HCT116 (cell line): ENCODE results near the gene EFEMP2. TPM values are rescaled to one million over a fixed set of nuclear protein-coding genes. Genes with fewer than 3 reads are reported as not detected.

Experiments used
- ATAC-seq: fragments of 200-7000 bp; cut with Tn5 transposase; 2 replicates; pipeline ENCODE4 v1.9.1; 2020; ENCODE audit warnings: mild to moderate bottlenecking, moderate library complexity
- BruUV-seq: library from RNA; stranded (reverse); fragments of 400-500 nt; replicated peaks from 2 replicates; lab custom pipeline; 2021; lab: Mats Ljungman, UMichigan
- CTCF ChIA-PET: fragments of 300-600 bp; sonication (Branson Sonifier 250); formaldehyde crosslinking; loops from one replicate; lab custom pipeline; 2021; ENCODE audit warnings: antibody characterized with exemption; lab: Charles Lee
- POLR2A ChIA-PET: fragments of 300-600, 350-600 bp; sonication (Branson Sonifier 250); formaldehyde crosslinking; loops from one replicate; lab custom pipeline; 2021; ENCODE audit warnings: antibody characterized with exemption; lab: Charles Lee
- RAD21 ChIA-PET, 2 experiments: fragments of 300-600 bp; sonication (Branson Sonifier 250); formaldehyde crosslinking; loops; one replicate each; lab custom pipeline; 2023; ENCODE audit warnings: low total read pairs in 2 of 2; ENCODE audit not compliant: uncharacterized antibody in 2 of 2, unreplicated experiment in 2 of 2, low non-redundant PET in 1 of 2; lab: Charles Lee
- DNase-seq: peaks from one replicate; pipeline ENCODE4 v3.0.0-alpha.2; 2010; ENCODE audit warnings: low read depth, low spot score
- H2AFZ ChIP-seq: fragments of 200-600 bp; shearing (Covaris generic), sonication (generic); 2 replicates; pipeline ENCODE4 v1.6.1; 2017; ENCODE audit warnings: low read depth, mixed run types, mixed read lengths, antibody characterized with exemption, low read length; ENCODE audit not compliant: poor library complexity, severe bottlenecking
- H3K27ac ChIP-seq: 2 replicates; pipeline ENCODE4 v1.5.1; 2012; ENCODE audit warnings: low read depth, low read length
- H3K27me3 ChIP-seq: fragments of 200-600 bp; sonication (generic); 2 replicates; pipeline ENCODE4 v1.6.1; 2016; ENCODE audit warnings: mixed run types, low read length, mixed read lengths; ENCODE audit not compliant: insufficient read depth
- H3K36me3 ChIP-seq, 2 experiments: fragments of 200-500 bp in 1 of 2; fragments of 200-600 bp in 1 of 2; sonication (Bioruptor generic) in 1 of 2; sonication (generic) in 1 of 2; 2 replicates each; pipeline versions ENCODE4 v1.5.1 to v1.6.1; 2014 to 2016; ENCODE audit warnings: low read length in 2 of 2, inconsistent platforms in 1 of 2, mixed read lengths in 1 of 2, mixed run types in 1 of 2; ENCODE audit not compliant: insufficient read depth in 2 of 2, control insufficient read depth in 1 of 2
- H3K4me1 ChIP-seq, 2 experiments: fragments of 200-600 bp in 1 of 2; sonication (generic) in 1 of 2; 2 replicates each; pipeline versions ENCODE4 v1.5.1 to v1.6.1; 2012 to 2017; ENCODE audit warnings: low read length in 2 of 2, inconsistent platforms in 1 of 2, mild to moderate bottlenecking in 1 of 2, mixed read lengths in 1 of 2, mixed run types in 1 of 2, moderate library complexity in 1 of 2; ENCODE audit not compliant: insufficient read depth in 2 of 2, control insufficient read depth in 1 of 2
- H3K4me2 ChIP-seq: fragments of 200-600 bp; sonication (generic); 2 replicates; pipeline ENCODE4 v1.6.1; 2017; ENCODE audit warnings: mixed run types, low read length, mixed read lengths
- H3K4me3 ChIP-seq, 2 experiments: fragments of 200-600 bp in 1 of 2; sonication (generic) in 1 of 2; replicated peaks in 1 of 2; 2 replicates each; pipeline ENCODE4 v1.5.1; 2011 to 2016; ENCODE audit warnings: low read length in 2 of 2, control low read depth in 1 of 2, low read depth in 1 of 2, mild to moderate bottlenecking in 1 of 2, mixed read lengths in 1 of 2, mixed run types in 1 of 2
- H3K79me2 ChIP-seq: fragments of 200-600 bp; sonication (generic); 2 replicates; pipeline ENCODE4 v1.6.1; 2017; ENCODE audit warnings: mild to moderate bottlenecking, mixed run types, low read length, moderate library complexity, mixed read lengths; ENCODE audit not compliant: insufficient read depth
- H3K9ac ChIP-seq: fragments of 200-600 bp; sonication (generic); 2 replicates; pipeline ENCODE4 v1.6.1; 2016; ENCODE audit warnings: low read length, mixed read lengths
- H3K9me2 ChIP-seq: fragments of 200-600 bp; sonication (generic), shearing (Covaris generic); 2 replicates; pipeline ENCODE4 v1.6.1; 2017; ENCODE audit warnings: mixed run types, mild to moderate bottlenecking, moderate library complexity; ENCODE audit not compliant: insufficient read depth
- H3K9me3 ChIP-seq, 2 experiments: fragments of 200-500 bp in 1 of 2; fragments of 200-600 bp in 1 of 2; sonication (Bioruptor generic) in 1 of 2; sonication (generic) in 1 of 2; 2 replicates each; pipeline ENCODE4 v1.6.1; 2014 to 2017; ENCODE audit warnings: low read length in 2 of 2, mixed read lengths in 2 of 2, inconsistent platforms in 1 of 2, low read depth in 1 of 2, mild to moderate bottlenecking in 1 of 2, mixed run types in 1 of 2, moderate library complexity in 1 of 2; ENCODE audit not compliant: control insufficient read depth in 1 of 2, insufficient read depth in 1 of 2
- H4K20me1 ChIP-seq: fragments of 200-600 bp; sonication (generic), shearing (Covaris generic); 2 replicates; pipeline ENCODE4 v1.6.1; 2017; ENCODE audit warnings: mixed run types, mild to moderate bottlenecking, moderate library complexity; ENCODE audit not compliant: insufficient read depth
- CBX3 ChIP-seq: IDR thresholded peaks from 2 replicates; pipeline ENCODE4 v1.6.1; 2012; ENCODE audit warnings: low read depth
- ELF1 ChIP-seq: IDR thresholded peaks from 2 replicates; pipeline ENCODE4 v1.6.1; 2012; ENCODE audit warnings: low read depth, borderline replicate concordance
- SP1 ChIP-seq: IDR thresholded peaks from 2 replicates; pipeline ENCODE4 v1.6.1; 2012; ENCODE audit warnings: low read depth
- TCF7L2 ChIP-seq: IDR thresholded peaks from 2 replicates; pipeline ENCODE4 v1.7.0; 2011; ENCODE audit warnings: borderline replicate concordance, inconsistent platforms; ENCODE audit not compliant: insufficient read depth, insufficient read length; ENCODE audit errors: extremely low read depth
- ZFX ChIP-seq: fragments of 450-650 bp; IDR thresholded peaks from 2 replicates; pipeline ENCODE4 v1.6.1; 2017
- intact Hi-C: fragments of 100-400 bp; cut with micrococcal nuclease; formaldehyde crosslinking; loops from 2 replicates; pipeline ENCODE4 v1.10.0; 2022
- total RNA-seq: library from RNA; stranded (reverse); gene quantifications from one replicate; pipeline ENCODE4 v1.2.1, GENCODE V29; 2021; ENCODE audit not compliant: unreplicated experiment

The EFEMP2 gene
- total RNA-seq, 1 experiment from 2014 or later: 8.4 TPM

GRCh38 chr11:65857500-65857852 lies 15.1 kb downstream of the EFEMP2 start:
- TF ChIP-seq ZFX (peak; percentile 75), TCF7L2 (no peak)
- H3K9me3 ChIP-seq: no peaks in the 10 kb centered on the region
- peaks cover 15% of the 10 kb centered on the region; the same call in 1 of the 2 replicates for H4K20me1 ChIP-seq
- peak overlapping the region; percentile 87 for H3K9ac ChIP-seq
- POLR2A ChIA-PET: interaction anchor here (0.6 to 5.3 kb wide), 6 partner anchors 9 to 311 kb away, joined by 4 to 84 read pairs (median 8); partner anchors contain the start of genes CCDC85B, FIBP and KAT5
- H3K79me2 ChIP-seq: peaks cover 59% of the 10 kb centered on the region
- CTCF ChIA-PET: interaction anchor here (4.3 kb wide), 1 partner anchor 33 kb away, joined by 82 read pairs; the partner anchor contains the start of genes CCDC85B and FIBP
- H3K4me2 ChIP-seq: peak overlapping the region; percentile 77
- no peak overlapping the region for H2AFZ ChIP-seq
- peak overlapping the region; percentile 85 to 100 for H3K4me3 ChIP-seq
- no TSS peak for BruUV-seq
- no peak; the same call in 1 of the 2 replicates for ATAC-seq
- H3K27ac ChIP-seq: peak overlapping the region; percentile 97
- H3K9me2 ChIP-seq: no peaks in the 10 kb centered on the region
- intact Hi-C loops: no loop called here
- H3K4me1 ChIP-seq: peaks cover 23 to 44% of the 10 kb centered on the region in 2 experiments
- H3K36me3 ChIP-seq: peaks cover 31 to 45% of the 10 kb centered on the region in 2 experiments
- no peaks in the 10 kb centered on the region for H3K27me3 ChIP-seq
- DNase-seq: no peak
- RAD21 ChIA-PET: no interaction called here

GRCh38 chr11:65856689-65857499 lies 15.7 kb downstream of the EFEMP2 start:
- no peak for DNase-seq
- TF ChIP-seq ZFX: peak; percentile 84
- no peak for TF ChIP-seq CBX3
- no peak for TF ChIP-seq SP1
- no peak for TF ChIP-seq ELF1
- peak overlapping the region; percentile 97 for H3K27ac ChIP-seq
- peaks cover 15% of the 10 kb centered on the region; the same call in 1 of the 2 replicates for H4K20me1 ChIP-seq
- H2AFZ ChIP-seq: no peak overlapping the region
- RAD21 ChIA-PET: no interaction called here
- peaks cover 19 to 39% of the 10 kb centered on the region in 2 experiments for H3K4me1 ChIP-seq
- peaks cover 54% of the 10 kb centered on the region for H3K79me2 ChIP-seq
- no peaks in the 10 kb centered on the region; a peak in 1 of 4 replicates for H3K9me3 ChIP-seq
- H3K27me3 ChIP-seq: no peaks in the 10 kb centered on the region
- CTCF ChIA-PET: no interaction called here
- peak overlapping the region; percentile 87 for H3K9ac ChIP-seq
- no peaks in the 10 kb centered on the region for H3K9me2 ChIP-seq
- peak overlapping the region; percentile 77 for H3K4me2 ChIP-seq
- peak overlapping the region; percentile 85 to 100 for H3K4me3 ChIP-seq
- POLR2A ChIA-PET: interaction anchor here (5.3 kb wide), 1 partner anchor 34 kb away, joined by 84 read pairs; the partner anchor contains the start of genes CCDC85B and FIBP
- intact Hi-C loops: no loop called here
- no TSS peak for BruUV-seq
- peaks cover 31 to 46% of the 10 kb centered on the region in 2 experiments for H3K36me3 ChIP-seq
- peak; percentile 18 for ATAC-seq
